Coronary artery (tissue), 2 donors: ENCODE data around the gene ANKRD30B.
"Not testable (repeated sequence)": the region's sequence is repeated elsewhere in the genome, so short reads cannot be mapped to it uniquely, and the experiment has no call there.

Experiments
- DNase-seq: peaks from one replicate; pipeline ENCODE4 v3.0.0-alpha.2; 2017; ENCODE audit warnings: low spot score
- H3K27ac ChIP-seq, 2 donors: fragments of 200-600 bp; sonication (generic); one replicate each; pipeline ENCODE4 v1.5.1; 2016 to 2019
- H3K4me3 ChIP-seq: fragments of 200-600 bp; sonication (generic); 2 replicates; pipeline ENCODE4 v1.5.1; 2016; ENCODE audit warnings: mild to moderate bottlenecking, moderate library complexity
- TF ChIP-seq, protein P1 (sequence below): fragments of 200-600 bp; sonication (generic); IDR thresholded peaks from one replicate; pipeline ENCODE4 v1.5.1; 2019; ENCODE audit warnings: antibody characterized with exemption

The ANKRD30B gene

DNA sequence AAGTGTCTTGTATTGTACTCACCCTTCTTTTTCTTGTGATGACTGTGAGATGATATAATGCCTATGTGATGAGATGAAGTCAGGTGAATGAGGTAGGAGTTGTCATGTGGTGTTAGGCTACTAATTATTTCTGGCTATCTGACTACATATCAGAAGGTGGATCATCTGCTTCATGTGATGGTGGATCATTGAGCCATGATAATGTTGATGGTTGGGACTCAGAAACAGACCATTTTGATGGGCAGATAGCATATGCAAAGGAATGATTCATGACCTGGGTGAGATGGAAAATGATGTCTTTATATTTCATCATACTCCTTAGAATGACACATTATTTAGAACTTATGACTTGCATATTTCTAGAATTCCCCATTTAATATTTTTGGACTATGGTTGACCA is 19.5 kb downstream of the ANKRD30B start:
- H3K4me3 ChIP-seq: no peak overlapping the region
- TF ChIP-seq, protein P1, sequence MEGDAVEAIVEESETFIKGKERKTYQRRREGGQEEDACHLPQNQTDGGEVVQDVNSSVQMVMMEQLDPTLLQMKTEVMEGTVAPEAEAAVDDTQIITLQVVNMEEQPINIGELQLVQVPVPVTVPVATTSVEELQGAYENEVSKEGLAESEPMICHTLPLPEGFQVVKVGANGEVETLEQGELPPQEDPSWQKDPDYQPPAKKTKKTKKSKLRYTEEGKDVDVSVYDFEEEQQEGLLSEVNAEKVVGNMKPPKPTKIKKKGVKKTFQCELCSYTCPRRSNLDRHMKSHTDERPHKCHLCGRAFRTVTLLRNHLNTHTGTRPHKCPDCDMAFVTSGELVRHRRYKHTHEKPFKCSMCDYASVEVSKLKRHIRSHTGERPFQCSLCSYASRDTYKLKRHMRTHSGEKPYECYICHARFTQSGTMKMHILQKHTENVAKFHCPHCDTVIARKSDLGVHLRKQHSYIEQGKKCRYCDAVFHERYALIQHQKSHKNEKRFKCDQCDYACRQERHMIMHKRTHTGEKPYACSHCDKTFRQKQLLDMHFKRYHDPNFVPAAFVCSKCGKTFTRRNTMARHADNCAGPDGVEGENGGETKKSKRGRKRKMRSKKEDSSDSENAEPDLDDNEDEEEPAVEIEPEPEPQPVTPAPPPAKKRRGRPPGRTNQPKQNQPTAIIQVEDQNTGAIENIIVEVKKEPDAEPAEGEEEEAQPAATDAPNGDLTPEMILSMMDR: no peak
- no peak overlapping the region for H3K27ac ChIP-seq
- no peak for DNase-seq

DNA sequence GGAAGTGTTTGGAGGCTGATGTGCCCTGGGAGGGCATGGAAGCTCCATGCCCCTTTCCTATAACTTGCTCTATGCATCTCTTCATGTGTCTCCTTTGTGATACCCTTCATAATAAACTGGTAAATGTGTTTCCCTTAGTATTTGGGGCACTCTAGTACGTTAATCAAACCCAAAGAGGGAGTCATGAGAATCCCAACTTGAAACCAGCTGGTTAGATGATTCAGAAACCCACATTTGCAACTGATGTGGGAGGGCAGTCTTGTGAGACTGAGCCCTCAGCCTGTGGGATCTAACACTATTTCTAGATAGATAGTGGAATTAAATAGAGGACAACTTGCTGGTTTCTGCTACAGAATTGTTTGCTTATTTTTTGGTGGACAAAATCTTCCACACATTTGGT is 20.3 kb downstream of the ANKRD30B start:
- TF ChIP-seq, protein P1: no peak

GRCh38 chr18:14769381-14769780 is 21.4 kb downstream of the ANKRD30B start:
- Histone ChIP-seq H3K4me3 (no peak overlapping the region), H3K27ac (no peak overlapping the region)
- no peak for DNase-seq
- TF ChIP-seq, protein P1: no peak

More for the DNA sequence above, 20.3 kb downstream of the ANKRD30B start:
- DNase-seq: no peak
- H3K27ac ChIP-seq: no peak overlapping the region
- H3K4me3 ChIP-seq: no peak overlapping the region

DNA sequence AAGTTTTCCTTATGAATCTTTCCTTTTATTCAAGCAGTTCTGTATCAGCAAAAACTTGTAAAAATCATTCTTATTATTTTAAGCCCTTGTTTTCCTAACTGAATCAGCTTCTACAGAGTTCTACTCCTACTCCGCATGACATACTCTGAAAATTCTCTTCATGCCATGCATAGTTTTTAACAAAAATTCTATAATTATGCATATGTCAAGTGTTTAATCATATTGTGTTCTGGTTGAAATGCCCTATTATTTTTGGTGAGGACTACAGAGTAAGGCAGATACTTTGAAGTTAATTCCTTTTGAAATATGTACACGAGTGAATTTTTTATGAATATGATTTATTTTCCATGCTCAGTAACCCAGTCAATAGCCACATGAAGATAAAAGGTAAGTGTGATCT is 28.8 kb downstream of the ANKRD30B start:
- no peak overlapping the region for H3K4me3 ChIP-seq
- no peak for DNase-seq
- TF ChIP-seq, protein P1: no peak
- no peak overlapping the region for H3K27ac ChIP-seq

GRCh38 chr18:14781671-14782070 is 33.7 kb downstream of the ANKRD30B start:
- Histone ChIP-seq H3K27ac (no peak overlapping the region), H3K4me3 (no peak overlapping the region)
- DNase-seq: no peak
- TF ChIP-seq, protein P1: no peak

- Histone ChIP-seq H3K4me3 (no peak overlapping the region), H3K27ac (no peak overlapping the region)
- TF ChIP-seq, protein P1: no peak
- no peak for DNase-seq
These were observed 36.2 kb downstream of the ANKRD30B start for GRCh38 chr18:14784133-14784532.

GRCh38 chr18:14796876-14797275 is 48.9 kb downstream of the ANKRD30B start:
- not testable (repeated sequence) for H3K4me3 ChIP-seq, DNase-seq, H3K27ac ChIP-seq

DNA sequence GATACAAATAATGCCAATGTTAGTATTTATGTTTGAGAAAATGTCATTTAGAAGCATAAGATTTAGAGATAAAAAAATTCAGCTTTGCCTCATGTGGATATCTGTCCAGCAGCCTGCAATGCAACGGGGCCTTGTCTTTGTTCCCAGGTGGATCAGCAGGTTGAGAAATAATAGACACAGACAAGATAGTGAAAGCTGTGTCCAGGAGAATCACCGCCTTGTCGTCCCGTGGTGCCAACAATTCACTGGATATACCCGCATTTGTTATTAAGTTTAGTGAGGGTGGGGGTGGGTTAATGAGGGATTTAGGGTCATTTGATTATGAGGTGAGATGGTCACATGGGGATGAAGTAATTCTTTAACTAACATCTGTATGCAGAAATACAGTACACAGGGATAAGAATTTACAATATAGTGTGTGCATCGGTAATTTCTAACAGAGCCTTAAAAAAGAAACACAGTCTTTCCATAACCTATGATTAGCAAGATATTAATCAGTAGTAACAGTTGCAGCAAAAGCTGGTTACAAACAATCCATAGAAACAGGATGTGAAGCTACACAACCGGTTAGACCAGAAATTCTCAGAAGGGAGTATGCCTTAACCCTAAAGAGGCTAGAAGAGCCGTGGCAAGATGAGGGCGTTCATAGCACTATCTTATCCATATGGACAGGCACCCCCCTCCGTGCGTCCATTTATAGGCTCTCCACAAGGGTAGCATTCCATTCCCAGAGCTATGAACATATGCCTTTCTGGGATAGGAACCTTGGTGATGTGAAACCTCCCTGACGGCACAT is 50.2 kb downstream of the ANKRD30B start:
- not testable (repeated sequence) for DNase-seq, H3K4me3 ChIP-seq

GRCh38 chr18:14811081-14811480 is 63.1 kb downstream of the ANKRD30B start:
- H3K27ac ChIP-seq, H3K4me3 ChIP-seq, DNase-seq: not testable (repeated sequence)

More for the DNA sequence above, 50.2 kb downstream of the ANKRD30B start:
- not testable (repeated sequence) for H3K27ac ChIP-seq

DNA sequence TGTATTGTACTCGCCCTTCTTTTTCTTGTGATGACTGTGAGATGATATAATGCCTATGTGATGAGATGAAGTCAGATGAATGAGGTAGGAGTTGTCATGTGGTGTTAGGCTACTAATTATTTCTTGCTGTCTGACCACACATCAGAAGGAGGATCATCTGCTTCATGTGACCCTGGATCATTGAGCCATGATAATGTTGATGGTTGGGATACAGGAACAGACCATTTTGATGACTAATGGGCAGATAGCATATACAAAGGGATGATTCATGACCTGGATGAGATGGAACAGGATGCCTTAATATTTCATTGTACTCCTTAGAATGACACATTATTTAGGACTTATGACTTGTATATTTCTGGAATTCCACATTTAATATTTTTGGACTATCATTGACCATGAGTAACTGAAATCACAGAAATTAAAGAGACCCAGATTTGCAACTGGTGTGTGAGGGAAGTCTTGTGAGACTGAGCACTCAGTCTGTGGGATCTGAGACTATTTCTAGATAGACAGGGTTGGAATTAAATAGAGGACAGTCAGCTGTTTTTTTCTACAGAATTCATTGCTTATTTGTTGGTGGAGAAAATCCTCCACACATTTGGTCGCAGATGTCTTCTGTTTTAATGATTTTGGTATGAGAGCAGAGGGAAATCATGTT is 79.1 kb downstream of the ANKRD30B start:
- H3K27ac ChIP-seq, DNase-seq, H3K4me3 ChIP-seq: not testable (repeated sequence)

GRCh38 chr18:14841607-14842006 is 93.6 kb downstream of the ANKRD30B start:
- DNase-seq, H3K27ac ChIP-seq, H3K4me3 ChIP-seq: not testable (repeated sequence)
